Natural killer cell (primary cell): ENCODE data around the gene CADM1. TPM values are rescaled to one million over a fixed set of nuclear protein-coding genes. Genes with fewer than 3 reads are reported as not detected.

Source experiments
- ATAC-seq, 3 donors: fragments of 150-1000 bp in 2 of 3; fragments of 200-7000 bp in 1 of 3; cut with Tn5 transposase; 1 replicate in 1 of 3; 2 replicates in 2 of 3; pipeline ENCODE4 v1.10.0; 2021; ENCODE audit warnings: mild to moderate bottlenecking in 2 of 3, moderate library complexity in 2 of 3
- DNase-seq, 2 donors: peaks; one replicate each; pipeline versions ENCODE4 v3.0.0 to v3.0.0-alpha.2; 2013 to 2021; ENCODE audit warnings: mixed read lengths in 1 of 2
- H3K27ac ChIP-seq: one replicate; pipeline ENCODE4 v1.5.1; 2013; ENCODE audit warnings: mild to moderate bottlenecking, low read length
- H3K27me3 ChIP-seq: one replicate; pipeline ENCODE4 v1.6.1; 2013; ENCODE audit warnings: low read length; ENCODE audit not compliant: control insufficient read depth, insufficient read depth
- H3K36me3 ChIP-seq: one replicate; pipeline ENCODE4 v1.6.1; 2013; ENCODE audit warnings: low read length; ENCODE audit not compliant: control insufficient read depth, insufficient read depth
- H3K4me1 ChIP-seq: one replicate; pipeline ENCODE4 v1.6.1; 2013; ENCODE audit warnings: low read length; ENCODE audit not compliant: control insufficient read depth, insufficient read depth
- H3K4me3 ChIP-seq: one replicate; pipeline ENCODE4 v1.5.1; 2013; ENCODE audit warnings: low read length
- H3K9me3 ChIP-seq: one replicate; pipeline ENCODE4 v1.6.1; 2013; ENCODE audit warnings: low read length; ENCODE audit not compliant: control insufficient read depth, insufficient read depth
- H3K27ac Mint-ChIP-seq, 2 donors: one replicate each; pipeline ENCODE4 v1.8.0; 2022; ENCODE audit warnings: mild to moderate bottlenecking in 2 of 2, mixed read lengths in 2 of 2, moderate library complexity in 1 of 2
- H3K27me3 Mint-ChIP-seq, 2 donors: one replicate each; pipeline ENCODE4 v1.8.0; 2022; ENCODE audit warnings: low read depth in 2 of 2, mixed read lengths in 2 of 2
- H3K36me3 Mint-ChIP-seq: one replicate; pipeline ENCODE4 v1.8.0; 2022; ENCODE audit warnings: mixed read lengths
- H3K4me1 Mint-ChIP-seq, 2 donors: one replicate each; pipeline ENCODE4 v1.8.0; 2022; ENCODE audit warnings: mixed read lengths in 2 of 2
- H3K4me3 Mint-ChIP-seq: one replicate; pipeline ENCODE4 v1.8.0; 2022; ENCODE audit warnings: mild to moderate bottlenecking, moderate library complexity, mixed read lengths
- H3K9me3 Mint-ChIP-seq, 2 donors: one replicate each; pipeline ENCODE4 v1.8.0; 2022; ENCODE audit warnings: mixed read lengths in 2 of 2
- CTCF ChIP-seq: fragments of 200-600 bp; IDR thresholded peaks from one replicate; pipeline ENCODE4 v1.8.0; 2022; ENCODE audit warnings: antibody characterized with exemption
- whole genome bisulfite sequencing: methylation state at CpG from one replicate; pipeline ENCODE4 v1.1.7; 2013; ENCODE audit warnings: missing lambda C conversion rate; ENCODE audit not compliant: insufficient coverage; 5-methylcytosine and 5-hydroxymethylcytosine counted together
- intact Hi-C: fragments of 100-400 bp; cut with micrococcal nuclease; formaldehyde crosslinking; loops from one replicate; pipeline ENCODE4 v1.14.2; 2022
- total RNA-seq, 4 donors: library from RNA; stranded (reverse); fragments of 120-200 nt in 1 of 4; gene quantifications; one replicate each; pipeline versions ENCODE4 v1.2.3 to v1.2.4, GENCODE V29; 2013 to 2022

Gene CADM1
- total RNA-seq, 3 donors from 2014 or later (not counting 1 experiment from before 2014, with no cell fraction given) = 3.2 to 4.2 (median 3.9) TPM

- no peak overlapping the region for H3K4me3 Mint-ChIP-seq
These were observed 186.7 kb downstream of the CADM1 start for GRCh38 chr11:115317277-115318185.

GRCh38 chr11:115316696-115317095 is 187.5 kb downstream of the CADM1 start:
- H3K9me3 Mint-ChIP-seq = no peaks in the 10 kb centered on the region
- WGBS = 72% methylated on average over 5 of the region's 5 CpGs
- Histone ChIP-seq H3K9me3 (no peaks in the 10 kb centered on the region), H3K27me3 (no peaks in the 10 kb centered on the region), H3K4me3 (no peak overlapping the region), H3K27ac (no peak overlapping the region), H3K4me1 (no peaks in the 10 kb centered on the region), H3K36me3 (no peaks in the 10 kb centered on the region)
- no peaks in the 10 kb centered on the region for H3K36me3 Mint-ChIP-seq
- intact Hi-C loops = no loop called here
- ATAC-seq (no peak), DNase-seq (no peak)
- H3K4me3 Mint-ChIP-seq = no peak overlapping the region
- TF ChIP-seq CTCF = no peak
- H3K27me3 Mint-ChIP-seq = peaks cover 11 to 32% of the 10 kb centered on the region in 2 donors
- H3K27ac Mint-ChIP-seq = no peak overlapping the region
- H3K4me1 Mint-ChIP-seq = no peaks in the 10 kb centered on the region

More at GRCh38 chr11:115317277-115318185, 186.7 kb downstream of the CADM1 start:
- H3K27ac ChIP-seq = no peak overlapping the region
- no peaks in the 10 kb centered on the region for H3K9me3 Mint-ChIP-seq
- WGBS = 81% methylated on average over 6 of the region's 6 CpGs
- no peak for TF ChIP-seq CTCF
- H3K27ac Mint-ChIP-seq = no peak overlapping the region
- H3K36me3 ChIP-seq = no peaks in the 10 kb centered on the region
- no peaks in the 10 kb centered on the region for H3K36me3 Mint-ChIP-seq
- intact Hi-C loops = no loop called here
- H3K4me1 ChIP-seq = no peaks in the 10 kb centered on the region
- H3K27me3 Mint-ChIP-seq = peaks cover 11 to 26% of the 10 kb centered on the region in 2 donors
- H3K9me3 ChIP-seq = no peaks in the 10 kb centered on the region
- ATAC-seq (no peak), DNase-seq (no peak)
- H3K27me3 ChIP-seq = no peaks in the 10 kb centered on the region
- no peak overlapping the region for H3K4me3 ChIP-seq
- no peaks in the 10 kb centered on the region for H3K4me1 Mint-ChIP-seq

- TF ChIP-seq CTCF = no peak
- no peaks in the 10 kb centered on the region for H3K36me3 ChIP-seq
- H3K27ac ChIP-seq = no peak overlapping the region
- no peak overlapping the region for H3K4me3 ChIP-seq
- H3K4me1 Mint-ChIP-seq = no peaks in the 10 kb centered on the region
- no peaks in the 10 kb centered on the region for H3K9me3 ChIP-seq
- no peaks in the 10 kb centered on the region for H3K9me3 Mint-ChIP-seq
- H3K27ac Mint-ChIP-seq = no peak overlapping the region
- peaks cover 15 to 37% of the 10 kb centered on the region in 2 donors for H3K27me3 Mint-ChIP-seq
- no peak overlapping the region for H3K4me3 Mint-ChIP-seq
- no peaks in the 10 kb centered on the region for H3K36me3 Mint-ChIP-seq
- no peaks in the 10 kb centered on the region for H3K27me3 ChIP-seq
- no peaks in the 10 kb centered on the region for H3K4me1 ChIP-seq
- intact Hi-C loops = no loop called here
- no peak for DNase-seq
- no peak for ATAC-seq
- WGBS = 73% methylated on average over 2 of the region's 3 CpGs
These were observed 189.8 kb downstream of the CADM1 start for GRCh38 chr11:115314330-115314920.
